GM13977 (cell line): ENCODE results near the gene GLS.

Experiments used
- DNase-seq: peaks from one replicate; pipeline ENCODE4 v3.0.0; 2012; ENCODE audit warnings: low spot score
- in situ Hi-C: fragments of 300-500 bp; cut with MboI; formaldehyde crosslinking; loops from one replicate; pipeline ENCODE4 v1.12.0; 2022; ENCODE audit warnings: low sequenced_read_pairs, low pct_unique_long_range_greater_than_20kb, mixed read lengths, inconsistent platforms; ENCODE audit not compliant: unreplicated experiment
- TF ChIP-seq, protein P1 (sequence below): IDR thresholded peaks from 2 replicates; pipeline ENCODE4 v1.5.1; 2012; ENCODE audit warnings: mild to moderate bottlenecking, control low read depth; ENCODE audit not compliant: insufficient read depth; ENCODE audit errors: extremely low read depth, missing control alignments

Gene GLS

DNA sequence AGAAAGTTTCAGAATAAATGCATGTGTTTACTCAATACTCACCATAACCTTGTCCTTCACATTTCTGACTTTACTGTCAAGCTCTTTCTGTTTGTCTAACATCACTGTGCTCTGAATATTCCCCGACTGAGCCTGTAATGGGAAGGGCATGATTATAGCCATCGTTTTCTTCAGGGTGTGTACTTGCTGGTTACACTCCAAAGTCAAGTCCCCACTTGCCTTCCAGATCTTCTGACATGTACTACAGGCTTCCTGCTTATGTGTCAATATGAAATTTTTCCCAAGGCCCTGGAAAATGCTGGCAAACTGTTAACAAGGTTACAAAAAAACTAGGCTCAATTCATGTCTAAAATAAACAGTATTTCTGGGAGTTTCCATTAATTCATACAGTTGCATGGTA, 120.4 kb downstream of the GLS start:
- in situ Hi-C loops, result no loop called here
- TF ChIP-seq, protein P1, sequence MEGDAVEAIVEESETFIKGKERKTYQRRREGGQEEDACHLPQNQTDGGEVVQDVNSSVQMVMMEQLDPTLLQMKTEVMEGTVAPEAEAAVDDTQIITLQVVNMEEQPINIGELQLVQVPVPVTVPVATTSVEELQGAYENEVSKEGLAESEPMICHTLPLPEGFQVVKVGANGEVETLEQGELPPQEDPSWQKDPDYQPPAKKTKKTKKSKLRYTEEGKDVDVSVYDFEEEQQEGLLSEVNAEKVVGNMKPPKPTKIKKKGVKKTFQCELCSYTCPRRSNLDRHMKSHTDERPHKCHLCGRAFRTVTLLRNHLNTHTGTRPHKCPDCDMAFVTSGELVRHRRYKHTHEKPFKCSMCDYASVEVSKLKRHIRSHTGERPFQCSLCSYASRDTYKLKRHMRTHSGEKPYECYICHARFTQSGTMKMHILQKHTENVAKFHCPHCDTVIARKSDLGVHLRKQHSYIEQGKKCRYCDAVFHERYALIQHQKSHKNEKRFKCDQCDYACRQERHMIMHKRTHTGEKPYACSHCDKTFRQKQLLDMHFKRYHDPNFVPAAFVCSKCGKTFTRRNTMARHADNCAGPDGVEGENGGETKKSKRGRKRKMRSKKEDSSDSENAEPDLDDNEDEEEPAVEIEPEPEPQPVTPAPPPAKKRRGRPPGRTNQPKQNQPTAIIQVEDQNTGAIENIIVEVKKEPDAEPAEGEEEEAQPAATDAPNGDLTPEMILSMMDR, result no peak
- DNase-seq, result no peak

GRCh38 chr2:191001624-191002023, 121.0 kb downstream of the GLS start:
- in situ Hi-C loops, result no loop called here
- DNase-seq, result no peak
- TF ChIP-seq, protein P1, result no peak

GRCh38 chr2:191003405-191004309, 123.0 kb downstream of the GLS start:
- TF ChIP-seq, protein P1, result no peak
- DNase-seq, result no peak
- in situ Hi-C loops, result no loop called here

DNA sequence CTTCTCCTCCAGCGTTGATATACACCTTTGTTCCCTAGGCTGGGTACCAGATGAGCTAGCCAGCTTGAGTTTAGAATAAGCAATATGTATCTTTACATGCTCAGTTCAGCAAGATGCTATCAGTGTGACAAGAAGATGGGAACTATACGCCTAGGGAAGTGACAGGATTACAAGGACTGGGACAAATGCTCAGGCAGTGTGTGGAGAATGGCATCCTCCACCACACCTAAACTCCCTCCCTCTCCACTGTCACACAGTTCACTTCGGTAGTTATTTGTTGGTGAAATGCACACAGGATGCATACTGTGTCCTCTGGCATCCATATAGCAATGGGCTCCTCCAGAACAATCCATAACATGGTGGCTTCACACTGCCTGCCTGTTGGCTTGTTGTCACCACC, 125.7 kb downstream of the GLS start:
- DNase-seq, result no peak
- TF ChIP-seq, protein P1, result no peak
- in situ Hi-C loops, result no loop called here

DNA sequence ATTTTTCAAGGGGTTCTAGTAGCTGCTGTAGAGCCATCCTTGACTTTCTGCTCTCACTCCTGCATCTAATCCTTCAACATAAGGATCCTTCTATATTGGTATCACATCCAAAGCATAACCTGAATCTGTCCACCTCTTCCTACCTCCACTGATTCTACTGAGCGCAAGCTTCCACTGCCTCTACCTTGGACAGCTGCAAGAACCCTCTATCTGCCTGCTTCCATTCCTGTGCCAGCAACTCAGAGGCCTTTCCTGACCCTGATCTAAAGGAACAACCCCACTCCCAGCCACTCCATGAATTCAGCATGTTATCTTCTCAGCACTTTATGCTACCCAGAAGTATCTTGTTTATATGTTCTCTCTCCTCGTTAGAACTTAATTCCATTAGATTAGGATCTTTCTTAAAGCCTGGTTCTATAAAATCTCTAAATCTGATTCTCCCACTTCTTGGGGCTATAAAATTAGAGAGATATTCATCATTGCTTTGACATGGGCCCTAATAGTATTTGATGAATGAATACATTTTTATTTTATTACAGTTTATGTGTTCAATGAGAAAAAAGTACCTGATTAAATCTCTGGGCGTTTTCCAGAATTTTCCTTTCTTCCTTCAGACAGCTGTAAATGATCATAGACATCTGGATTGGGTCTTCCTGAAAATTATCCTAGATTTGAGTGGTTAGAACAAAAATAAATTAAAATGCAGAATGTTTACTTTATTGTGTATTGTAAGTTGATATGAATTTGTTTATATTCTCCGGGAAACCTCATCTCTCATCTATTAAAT, 126.6 kb downstream of the GLS start:
- no peak for DNase-seq
- in situ Hi-C loops, result no loop called here
- TF ChIP-seq, protein P1, result no peak

- no peak for DNase-seq
- TF ChIP-seq, protein P1, result no peak
- in situ Hi-C loops, result no loop called here
Observed at GRCh38 chr2:191008286-191008685, 127.7 kb downstream of the GLS start.
